Astrocyte of the spinal cord (primary cell): Measurements from ENCODE around the gene GALNT2.

Experiments used
- DNase-seq: peaks from one replicate; pipeline ENCODE4 v3.0.0; 2011; ENCODE audit warnings: low read depth, low spot score
- H3K4me3 ChIP-seq: 2 replicates; pipeline ENCODE4 v1.5.1; 2011; ENCODE audit warnings: low read depth, mild to moderate bottlenecking, low read length, moderate library complexity
- in situ Hi-C: cut with HindIII; loops from 2 replicates; pipeline ENCODE4 v1.10.0; 2017; ENCODE audit warnings: low sequenced_read_pairs
- TF ChIP-seq, protein P1 (sequence below): IDR thresholded peaks from 2 replicates; pipeline ENCODE4 v1.5.1; 2012; ENCODE audit warnings: low read depth, mild to moderate bottlenecking, low read length, inconsistent platforms

Gene GALNT2

DNA sequence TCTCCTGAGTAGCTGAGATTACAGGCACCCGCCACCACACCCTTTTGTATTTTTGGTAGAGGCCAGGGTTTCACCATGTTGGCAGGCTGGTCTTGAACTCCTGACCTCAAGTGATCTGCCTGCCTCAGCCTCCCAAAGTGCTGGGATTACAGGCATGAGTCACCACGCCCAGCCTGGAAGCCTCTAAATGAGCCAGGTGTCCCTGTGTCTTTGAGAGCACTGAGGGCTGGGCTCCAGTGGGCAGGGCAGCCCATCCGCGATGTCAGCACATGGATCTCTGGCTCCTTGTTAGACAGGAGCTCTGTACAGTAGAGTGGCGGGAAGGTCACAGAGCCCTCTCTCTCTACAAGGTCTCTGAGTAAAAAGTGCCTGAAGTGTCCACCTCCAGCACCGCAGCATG lies 234.8 kb downstream of the GALNT2 start:
- TF ChIP-seq, protein P1, sequence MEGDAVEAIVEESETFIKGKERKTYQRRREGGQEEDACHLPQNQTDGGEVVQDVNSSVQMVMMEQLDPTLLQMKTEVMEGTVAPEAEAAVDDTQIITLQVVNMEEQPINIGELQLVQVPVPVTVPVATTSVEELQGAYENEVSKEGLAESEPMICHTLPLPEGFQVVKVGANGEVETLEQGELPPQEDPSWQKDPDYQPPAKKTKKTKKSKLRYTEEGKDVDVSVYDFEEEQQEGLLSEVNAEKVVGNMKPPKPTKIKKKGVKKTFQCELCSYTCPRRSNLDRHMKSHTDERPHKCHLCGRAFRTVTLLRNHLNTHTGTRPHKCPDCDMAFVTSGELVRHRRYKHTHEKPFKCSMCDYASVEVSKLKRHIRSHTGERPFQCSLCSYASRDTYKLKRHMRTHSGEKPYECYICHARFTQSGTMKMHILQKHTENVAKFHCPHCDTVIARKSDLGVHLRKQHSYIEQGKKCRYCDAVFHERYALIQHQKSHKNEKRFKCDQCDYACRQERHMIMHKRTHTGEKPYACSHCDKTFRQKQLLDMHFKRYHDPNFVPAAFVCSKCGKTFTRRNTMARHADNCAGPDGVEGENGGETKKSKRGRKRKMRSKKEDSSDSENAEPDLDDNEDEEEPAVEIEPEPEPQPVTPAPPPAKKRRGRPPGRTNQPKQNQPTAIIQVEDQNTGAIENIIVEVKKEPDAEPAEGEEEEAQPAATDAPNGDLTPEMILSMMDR: no peak
- in situ Hi-C loops: no loop called here
- H3K4me3 ChIP-seq: no peak overlapping the region
- DNase-seq: no peak

DNA sequence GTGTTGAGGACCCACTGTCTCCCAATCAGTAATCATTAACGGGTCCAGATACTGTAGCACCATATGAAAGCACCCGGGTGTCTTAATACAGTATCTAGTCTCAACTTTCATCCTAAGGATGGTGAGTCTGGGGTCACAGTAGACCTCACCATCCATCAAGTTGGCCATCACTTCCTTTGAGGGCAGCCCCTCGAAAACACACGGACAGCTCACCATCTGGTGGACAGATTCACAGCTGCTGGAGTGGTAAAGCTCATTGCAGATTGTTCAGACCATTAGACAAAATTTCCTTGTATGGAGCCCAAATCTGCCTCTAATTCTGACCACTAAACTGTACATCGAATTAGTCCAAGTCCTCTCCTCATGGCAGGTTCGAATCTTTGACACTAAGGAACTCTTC lies 236.0 kb downstream of the GALNT2 start:
- in situ Hi-C loops: no loop called here
- DNase-seq: no peak
- no peak overlapping the region for H3K4me3 ChIP-seq
- TF ChIP-seq, protein P1: peak; percentile 11

DNA sequence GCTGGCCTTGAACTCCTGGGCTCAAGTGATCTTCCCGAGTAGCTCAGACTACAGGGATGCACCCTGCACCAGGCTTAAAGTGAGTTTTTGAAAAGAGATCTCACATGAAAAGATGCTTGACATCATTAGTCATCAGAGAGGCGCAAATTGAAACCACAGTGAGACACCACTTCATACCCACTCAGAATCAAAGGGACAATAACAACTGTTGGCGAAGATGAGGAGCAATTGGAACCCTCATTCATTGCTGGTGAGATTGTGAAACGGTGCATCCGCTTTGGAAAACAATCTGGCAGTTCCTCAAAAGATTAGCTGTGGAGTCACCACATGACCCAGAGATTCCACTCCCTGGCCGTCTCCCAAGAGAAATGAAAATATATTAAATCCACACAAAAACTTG lies 236.8 kb downstream of the GALNT2 start:
- no peak overlapping the region for H3K4me3 ChIP-seq
- in situ Hi-C loops: no loop called here
- TF ChIP-seq, protein P1: no peak
- DNase-seq: no peak

DNA sequence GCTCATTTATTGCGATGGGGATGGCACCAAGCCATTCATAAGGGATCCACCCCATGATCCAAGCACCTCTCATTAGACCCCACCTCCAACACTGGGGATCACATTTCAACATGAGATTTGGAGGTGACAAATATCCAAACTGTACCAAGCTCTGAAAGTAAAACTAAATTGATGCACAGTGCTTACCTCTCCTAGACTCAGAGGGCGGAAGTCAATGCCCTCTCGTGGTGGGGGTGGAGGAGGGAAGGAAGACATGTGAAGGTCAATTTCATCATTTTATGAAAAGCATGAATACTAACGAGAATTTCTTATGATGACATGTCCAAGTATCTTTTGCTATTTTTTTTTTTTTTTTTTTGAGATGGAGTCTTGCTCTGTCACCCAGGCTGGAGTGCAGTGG lies 239.1 kb downstream of the GALNT2 start:
- TF ChIP-seq, protein P1: no peak
- H3K4me3 ChIP-seq: no peak overlapping the region
- in situ Hi-C loops: no loop called here
- no peak for DNase-seq

DNA sequence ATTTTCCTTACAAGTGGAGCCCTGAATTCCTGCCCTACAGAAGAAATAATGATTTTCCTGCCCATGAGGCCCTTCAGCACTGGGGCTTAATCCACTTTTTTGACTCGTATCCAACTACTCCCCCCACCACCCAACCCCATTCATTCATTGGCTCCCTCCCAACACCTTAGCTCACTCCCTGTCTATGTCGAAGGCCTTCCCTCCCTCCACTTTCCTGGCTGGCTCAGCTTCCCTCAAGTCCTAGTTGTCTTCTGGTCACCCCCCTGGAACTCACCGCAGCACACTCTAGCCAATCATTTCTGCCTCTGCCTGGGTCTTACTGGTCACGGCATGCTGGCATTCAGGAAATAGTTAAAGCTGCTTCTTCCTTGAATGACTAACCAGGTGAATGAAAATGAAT lies 240.2 kb downstream of the GALNT2 start:
- H3K4me3 ChIP-seq: no peak overlapping the region
- in situ Hi-C loops: no loop called here
- TF ChIP-seq, protein P1: no peak
- DNase-seq: no peak

DNA sequence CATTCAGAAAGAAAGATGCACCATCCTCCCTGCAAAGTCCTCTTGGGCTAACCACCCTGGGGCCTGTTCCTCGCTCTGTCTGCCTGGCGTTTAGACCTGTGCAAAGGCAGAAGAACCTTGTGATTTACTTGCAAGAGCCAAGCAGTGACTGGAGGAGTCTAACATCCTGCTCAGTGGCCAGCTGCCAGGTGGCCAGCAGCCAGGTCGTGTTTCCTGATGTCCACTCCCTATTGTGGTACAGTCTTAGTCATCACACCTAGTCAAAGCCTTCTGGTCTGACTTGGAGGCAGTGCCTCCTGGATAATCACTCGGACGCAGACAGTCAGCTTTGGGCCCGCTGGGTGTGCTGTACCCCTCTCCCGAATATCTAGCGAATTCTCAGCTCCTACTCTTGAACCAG lies 241.0 kb downstream of the GALNT2 start:
- in situ Hi-C loops: no loop called here
- DNase-seq: peak; percentile 90
- TF ChIP-seq, protein P1: no peak
- no peak overlapping the region for H3K4me3 ChIP-seq

DNA sequence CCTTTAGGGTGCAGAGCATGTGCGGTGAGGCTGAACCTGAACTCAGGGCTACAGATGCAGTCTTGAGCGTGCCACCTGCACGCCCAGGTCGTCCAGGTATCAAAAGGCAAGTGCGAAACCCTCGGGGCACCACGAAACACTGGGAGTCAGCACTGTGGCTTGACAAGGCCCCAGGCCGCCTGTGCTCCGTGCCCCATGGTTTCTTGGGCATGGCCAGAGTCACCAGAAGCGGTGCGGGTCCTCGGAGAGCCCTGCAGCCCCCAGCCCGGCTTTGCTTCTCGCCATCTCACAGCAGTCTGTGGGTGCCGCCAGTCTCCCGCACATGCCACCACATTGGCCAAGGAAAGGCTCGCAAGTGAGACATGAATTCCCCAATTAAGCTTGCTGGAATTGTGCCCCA lies 241.8 kb downstream of the GALNT2 start:
- in situ Hi-C loops: no loop called here
- DNase-seq: no peak
- TF ChIP-seq, protein P1: no peak
- H3K4me3 ChIP-seq: no peak overlapping the region
